Measurements from ENCODE around the gene UBL3. TPM values are rescaled to one million over a fixed set of nuclear protein-coding genes. Genes with fewer than 3 reads are reported as not detected.

The UBL3 gene, protein sequence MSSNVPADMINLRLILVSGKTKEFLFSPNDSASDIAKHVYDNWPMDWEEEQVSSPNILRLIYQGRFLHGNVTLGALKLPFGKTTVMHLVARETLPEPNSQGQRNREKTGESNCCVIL
- 67.9 TPM for total RNA-seq

- DNase-seq (ENCODE audit: low spot score): peak; percentile 96
These were observed at the start of gene UBL3 for GRCh38 chr13:29850213-29850898. Gene UBL3, minus strand, starts transcription at chr13:29850617. Its CDS starts 1,079 bp downstream, at chr13:29849538.

- DNase-seq (ENCODE audit: low spot score): no peak
These were observed 46.7 kb upstream of the UBL3 start for GRCh38 chr13:29897102-29897501.

GRCh38 chr13:29893438-29893837 lies 43.0 kb upstream of the UBL3 start:
- no peak for DNase-seq (ENCODE audit: low spot score)

GRCh38 chr13:29892151-29892550 lies 41.7 kb upstream of the UBL3 start:
- DNase-seq (ENCODE audit: low spot score): no peak

- DNase-seq (ENCODE audit: low spot score): no peak
These were observed 38.7 kb upstream of the UBL3 start for GRCh38 chr13:29889111-29889510.

DNA sequence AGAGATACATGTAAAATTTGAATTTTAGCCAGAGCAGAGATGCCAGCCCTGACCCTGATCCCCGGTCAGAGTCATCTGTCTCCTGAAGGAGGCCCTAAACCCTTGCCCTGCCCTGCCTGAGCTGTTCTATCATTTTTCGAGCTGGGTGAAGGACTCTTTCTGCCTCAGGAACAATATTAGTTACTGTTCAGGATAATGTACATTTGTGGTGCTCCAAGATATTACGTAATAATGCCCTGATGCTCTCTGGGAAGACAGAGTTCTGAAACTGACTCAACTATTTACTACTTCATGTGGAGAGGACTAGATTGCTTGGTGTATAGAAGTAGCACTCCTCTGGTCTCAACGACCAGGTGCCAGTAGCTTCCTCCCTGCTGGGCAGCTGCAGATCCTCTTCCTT lies 37.9 kb upstream of the UBL3 start:
- no peak for DNase-seq (ENCODE audit: low spot score)

DNA sequence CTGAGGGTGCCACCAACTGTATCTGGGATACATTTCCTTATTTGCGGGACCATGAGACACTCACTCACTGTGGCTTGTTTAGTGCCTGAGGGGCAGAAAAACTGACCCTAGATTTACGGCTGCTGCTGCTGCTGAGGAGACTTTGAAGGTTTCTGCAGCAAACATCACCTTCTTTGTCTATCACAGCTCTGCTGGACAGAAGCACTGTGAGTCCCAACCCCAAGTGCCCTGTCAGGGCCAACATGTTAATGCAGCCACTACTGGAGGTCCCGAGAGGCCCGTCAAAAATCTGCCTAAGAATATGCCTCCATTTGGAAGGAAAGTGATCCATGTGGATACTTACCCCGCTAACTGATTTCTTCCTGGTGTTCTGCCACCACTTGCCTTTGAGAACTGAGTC lies 37.3 kb upstream of the UBL3 start:
- no peak for DNase-seq (ENCODE audit: low spot score)

DNA sequence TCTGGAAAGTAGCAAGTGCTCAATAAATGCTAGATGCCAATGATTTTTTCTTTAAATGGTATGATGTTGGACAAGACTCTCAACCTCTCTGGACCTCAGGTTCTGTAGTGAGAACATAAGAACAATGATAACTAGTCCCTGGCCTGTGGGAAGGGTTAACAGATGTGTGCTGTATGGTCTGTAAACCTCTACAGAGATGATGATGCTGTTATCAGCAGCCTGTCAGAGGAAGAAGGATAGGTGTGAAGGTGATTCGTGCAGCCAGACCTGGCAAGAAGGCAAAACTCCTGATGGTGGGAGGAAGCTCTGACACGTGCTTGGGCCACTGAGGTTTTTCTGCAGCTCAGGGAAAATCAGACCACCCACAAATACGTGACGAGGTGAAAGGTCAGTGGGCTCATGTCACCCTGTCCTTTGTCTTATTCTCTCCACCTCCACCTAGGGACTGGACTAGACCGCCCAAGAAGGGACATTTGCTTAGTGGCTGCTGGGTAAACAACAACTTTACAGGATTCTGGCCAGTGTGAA lies 36.7 kb upstream of the UBL3 start:
- no peak for DNase-seq (ENCODE audit: low spot score)

GRCh38 chr13:29886446-29886845 lies 36.0 kb upstream of the UBL3 start:
- no peak for DNase-seq (ENCODE audit: low spot score)

DNA sequence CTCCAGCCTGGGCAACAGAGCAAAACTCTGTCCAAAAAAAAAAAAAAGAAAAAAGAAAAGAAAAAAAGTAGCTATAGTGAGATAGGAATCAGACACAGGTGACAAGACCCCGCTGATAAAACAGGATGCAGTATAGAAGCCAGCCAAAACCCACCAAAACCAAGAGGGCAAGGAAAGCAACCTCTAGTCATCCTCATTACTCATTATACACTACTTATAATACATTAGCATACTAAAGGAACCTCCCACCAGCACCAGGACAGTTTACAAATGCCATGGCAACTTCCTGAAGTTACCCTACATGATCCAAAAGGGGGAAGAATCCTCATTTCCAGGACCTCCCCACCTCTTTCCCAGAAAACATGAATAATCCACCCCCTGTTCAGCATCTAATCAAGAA lies 35.6 kb upstream of the UBL3 start:
- DNase-seq (ENCODE audit: low spot score): no peak

DNA sequence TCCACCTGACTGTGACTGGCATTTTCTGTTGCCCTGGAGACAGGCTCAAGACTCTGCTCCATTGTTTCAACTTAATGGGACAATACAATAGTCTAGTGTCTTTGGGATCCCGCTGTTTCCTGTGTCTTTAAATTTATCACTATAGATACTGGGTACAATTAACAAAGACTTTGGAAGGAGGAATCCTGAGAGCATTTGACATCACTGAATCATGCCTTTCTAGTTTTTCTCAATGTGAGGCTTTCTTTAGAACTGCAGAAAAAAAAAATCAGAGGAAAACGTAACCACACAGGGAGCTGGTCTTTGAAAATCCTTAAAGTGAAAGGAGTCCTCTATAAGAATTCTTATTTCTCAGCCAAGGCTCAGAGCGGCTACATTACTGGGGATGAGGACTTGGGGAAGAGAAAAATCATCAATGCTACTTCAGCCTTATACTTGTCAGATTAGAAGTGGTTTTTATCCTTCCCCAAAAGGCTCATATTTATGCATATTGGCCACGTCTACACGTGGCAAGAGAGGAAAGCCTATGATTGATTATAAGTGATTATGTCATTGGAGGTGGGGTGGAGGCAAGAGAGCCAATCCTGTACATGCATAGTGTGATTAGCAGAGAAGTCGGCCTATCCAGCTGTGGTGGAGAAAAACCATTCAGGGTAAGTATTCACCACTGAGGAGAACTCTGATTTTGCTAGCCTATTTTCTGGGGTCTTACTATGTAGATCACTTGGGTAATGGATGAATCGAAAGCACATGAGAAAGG lies 34.4 kb upstream of the UBL3 start:
- no peak for DNase-seq (ENCODE audit: low spot score)

DNA sequence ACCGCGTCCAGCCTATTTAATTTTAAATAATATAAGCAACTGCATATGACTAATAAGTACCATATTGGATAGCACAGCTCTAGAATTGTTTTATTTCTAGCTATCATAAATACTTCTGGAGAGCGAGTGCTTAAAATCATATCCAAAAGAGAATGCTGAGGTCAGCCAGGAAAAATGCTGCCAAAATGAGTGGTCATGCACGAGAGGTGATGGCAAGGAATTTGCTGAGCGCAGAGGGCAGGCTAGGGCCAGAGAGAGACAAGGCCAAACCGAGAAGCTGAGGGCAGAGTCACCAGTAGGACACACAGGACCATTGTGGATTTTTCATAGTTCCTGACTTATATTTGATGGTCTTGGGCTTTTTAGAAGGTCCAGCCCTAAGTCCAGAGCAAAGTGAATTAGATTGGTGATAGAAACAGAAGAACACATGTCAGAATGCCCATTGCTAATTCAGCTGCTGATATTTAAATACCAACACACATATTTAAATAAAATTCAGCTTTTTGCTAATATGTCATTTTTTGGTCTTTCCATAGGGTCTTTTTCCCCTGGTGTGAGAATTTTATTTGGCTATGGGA lies 33.6 kb upstream of the UBL3 start:
- no peak for DNase-seq (ENCODE audit: low spot score)

DNA sequence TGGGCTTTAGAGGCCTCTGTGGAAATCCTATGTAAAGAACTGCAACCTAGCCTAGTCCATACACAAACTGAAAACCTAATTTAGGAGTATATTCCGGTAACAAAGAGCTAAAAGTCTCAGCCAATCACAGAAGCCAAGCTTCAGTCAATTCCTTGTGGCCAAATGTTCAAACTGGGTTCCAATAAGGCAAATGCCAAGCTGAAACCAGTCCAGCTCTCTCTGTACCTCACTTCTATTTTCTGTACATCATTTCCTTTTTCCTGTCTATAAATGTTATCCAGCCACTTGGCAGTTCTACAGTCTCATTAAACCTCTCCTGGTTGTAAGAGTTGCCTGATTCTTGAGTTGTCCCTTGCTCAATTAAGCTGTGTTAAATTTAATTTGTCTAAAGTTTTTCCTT lies 31.7 kb upstream of the UBL3 start:
- DNase-seq (ENCODE audit: low spot score): no peak

GRCh38 chr13:29878101-29878500 lies 27.7 kb upstream of the UBL3 start:
- no peak for DNase-seq (ENCODE audit: low spot score)

- DNase-seq (ENCODE audit: low spot score): no peak
These were observed 27.1 kb upstream of the UBL3 start for GRCh38 chr13:29877456-29878078.

DNA sequence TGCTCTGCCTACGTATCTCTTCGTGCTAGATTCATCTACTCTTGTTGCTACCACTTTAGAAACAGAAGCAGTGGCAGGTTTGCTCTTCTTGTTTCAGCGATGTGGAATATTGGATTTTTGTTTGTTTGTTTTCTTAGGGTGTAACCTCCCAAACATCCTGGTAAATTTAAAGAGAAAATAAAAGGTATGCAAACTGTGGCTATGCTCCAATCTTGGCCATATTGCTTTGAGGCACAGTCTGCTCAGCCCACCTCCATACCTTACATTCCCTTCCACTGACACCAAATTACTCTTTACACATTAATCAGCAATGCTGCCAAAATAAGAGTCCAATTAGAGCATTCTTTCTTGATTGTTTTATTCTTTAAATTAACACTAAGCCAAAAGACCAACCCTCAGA lies 25.2 kb upstream of the UBL3 start:
- no peak for DNase-seq (ENCODE audit: low spot score)

GRCh38 chr13:29868581-29868980 lies 18.2 kb upstream of the UBL3 start:
- no peak for DNase-seq (ENCODE audit: low spot score)

DNA sequence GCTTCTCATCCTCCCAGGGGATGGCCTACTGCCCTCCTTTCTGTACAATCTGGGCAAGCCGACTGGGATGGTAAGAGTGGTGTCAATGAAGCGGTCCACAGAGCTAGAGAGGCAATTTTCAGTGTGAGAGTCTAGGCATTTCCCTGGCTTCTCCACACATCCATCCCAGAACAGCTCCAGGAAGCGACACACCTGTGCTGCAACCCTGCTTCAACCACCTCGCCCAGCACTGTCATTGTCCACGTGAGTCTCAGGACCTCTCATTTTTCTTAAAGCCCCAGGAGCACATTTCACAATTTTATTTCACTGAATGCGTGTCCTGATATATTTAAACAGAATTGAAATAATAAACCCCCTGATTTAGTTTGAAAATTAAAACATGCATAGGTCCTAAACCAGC lies 15.5 kb upstream of the UBL3 start:
- no peak for DNase-seq (ENCODE audit: low spot score)

DNA sequence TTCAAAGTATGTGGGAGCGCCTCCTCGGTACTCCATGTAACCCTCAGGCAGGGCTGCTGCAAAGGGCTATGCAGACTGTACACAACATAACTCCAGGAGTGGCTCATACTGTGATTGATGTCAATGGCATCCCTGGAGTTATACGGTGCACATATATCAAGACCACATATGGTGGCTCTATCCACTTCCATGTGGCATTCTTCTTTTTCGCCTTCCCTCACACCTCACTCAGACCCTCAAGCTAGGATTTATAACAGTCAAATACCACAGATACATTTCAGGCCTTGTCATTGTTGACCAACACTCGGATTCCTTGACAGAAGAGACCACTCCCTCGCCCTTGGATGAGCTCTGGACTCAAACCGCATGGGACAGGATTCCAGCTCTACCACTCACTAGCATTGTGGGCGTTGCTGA lies 11.3 kb upstream of the UBL3 start:
- DNase-seq (ENCODE audit: low spot score): no peak

GRCh38 chr13:29859971-29860370 lies 9.6 kb upstream of the UBL3 start:
- DNase-seq (ENCODE audit: low spot score): no peak

- no peak for DNase-seq (ENCODE audit: low spot score)
These were observed 8.2 kb upstream of the UBL3 start for GRCh38 chr13:29858667-29859066.

DNA sequence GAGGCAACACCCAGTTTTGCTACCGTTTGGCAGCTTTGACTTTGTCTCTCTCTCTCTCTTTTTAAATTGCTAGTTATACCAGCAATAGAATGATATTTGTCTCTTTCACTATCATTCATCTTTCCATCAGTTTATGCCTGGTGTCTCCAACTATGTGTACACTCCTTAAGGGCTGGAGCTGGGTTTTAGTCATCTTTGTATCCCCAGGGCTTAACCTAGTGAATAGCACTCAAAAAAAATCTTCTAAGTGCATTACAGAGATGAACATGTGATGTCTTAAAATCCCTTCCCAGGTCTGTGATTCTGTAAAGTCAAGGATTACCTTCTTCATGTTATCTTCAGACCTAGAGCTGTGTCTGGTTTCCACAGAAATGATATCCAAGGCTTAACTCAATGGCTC lies 7.8 kb upstream of the UBL3 start:
- DNase-seq (ENCODE audit: low spot score): no peak

Data from mucosa of gallbladder (tissue), 1 donor.